NB4 (cell line): ENCODE measurements around the gene ITGAV.

Experiments used
- MYC ChIP-seq: IDR thresholded peaks from 2 replicates; pipeline ENCODE4 v1.6.1; 2011; ENCODE audit warnings: low read depth, low read length
- POLR2A ChIP-seq: IDR thresholded peaks from 2 replicates; pipeline ENCODE4 v1.6.1; 2011; ENCODE audit warnings: mild to moderate bottlenecking; ENCODE audit not compliant: insufficient read length; ENCODE audit errors: extremely low read depth
- TF ChIP-seq, protein P1 (sequence below): IDR thresholded peaks from one replicate; pipeline ENCODE4 v1.5.1; 2012; ENCODE audit warnings: low read depth, low read length
- TF ChIP-seq, protein P2 (sequence below): IDR thresholded peaks from 2 replicates; pipeline ENCODE4 v1.6.1; 2011; ENCODE audit warnings: low read depth, low read length

DNA sequence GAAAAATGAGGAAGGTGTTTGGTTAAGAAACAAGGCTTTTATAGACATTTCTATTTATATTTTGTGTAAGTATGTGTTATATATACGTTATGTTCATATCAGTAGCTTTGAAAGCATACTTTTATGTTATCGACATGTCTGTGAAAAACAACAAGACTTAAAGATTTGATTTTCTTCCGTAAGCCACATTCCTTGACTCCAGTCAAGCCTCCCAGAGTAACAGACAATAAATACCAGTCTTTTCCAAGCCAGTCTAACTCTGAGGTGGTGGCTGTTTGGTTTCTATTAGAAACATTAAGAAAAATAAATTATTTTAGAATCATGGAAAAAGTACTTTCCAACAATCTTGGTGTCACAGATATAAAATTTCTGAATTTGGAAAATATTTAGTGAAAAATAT lies 16.3 kb upstream of the ITGAV start:
- no peak for TF ChIP-seq POLR2A
- TF ChIP-seq, protein P1, sequence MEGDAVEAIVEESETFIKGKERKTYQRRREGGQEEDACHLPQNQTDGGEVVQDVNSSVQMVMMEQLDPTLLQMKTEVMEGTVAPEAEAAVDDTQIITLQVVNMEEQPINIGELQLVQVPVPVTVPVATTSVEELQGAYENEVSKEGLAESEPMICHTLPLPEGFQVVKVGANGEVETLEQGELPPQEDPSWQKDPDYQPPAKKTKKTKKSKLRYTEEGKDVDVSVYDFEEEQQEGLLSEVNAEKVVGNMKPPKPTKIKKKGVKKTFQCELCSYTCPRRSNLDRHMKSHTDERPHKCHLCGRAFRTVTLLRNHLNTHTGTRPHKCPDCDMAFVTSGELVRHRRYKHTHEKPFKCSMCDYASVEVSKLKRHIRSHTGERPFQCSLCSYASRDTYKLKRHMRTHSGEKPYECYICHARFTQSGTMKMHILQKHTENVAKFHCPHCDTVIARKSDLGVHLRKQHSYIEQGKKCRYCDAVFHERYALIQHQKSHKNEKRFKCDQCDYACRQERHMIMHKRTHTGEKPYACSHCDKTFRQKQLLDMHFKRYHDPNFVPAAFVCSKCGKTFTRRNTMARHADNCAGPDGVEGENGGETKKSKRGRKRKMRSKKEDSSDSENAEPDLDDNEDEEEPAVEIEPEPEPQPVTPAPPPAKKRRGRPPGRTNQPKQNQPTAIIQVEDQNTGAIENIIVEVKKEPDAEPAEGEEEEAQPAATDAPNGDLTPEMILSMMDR = no peak
- TF ChIP-seq MYC = no peak
- TF ChIP-seq, protein P2, sequence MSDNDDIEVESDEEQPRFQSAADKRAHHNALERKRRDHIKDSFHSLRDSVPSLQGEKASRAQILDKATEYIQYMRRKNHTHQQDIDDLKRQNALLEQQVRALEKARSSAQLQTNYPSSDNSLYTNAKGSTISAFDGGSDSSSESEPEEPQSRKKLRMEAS = no peak
